ENCODE results near the gene TTC1.

GRCh38 chr5:159971514-159971913 lies 37.4 kb upstream of the TTC1 start:
- no peak for TF ChIP-seq CTCF (IDR thresholded peaks at IDR 0.05)
- TF ChIP-seq EP300 (IDR thresholded peaks at IDR 0.05), result no peak

Data from esophagus muscularis mucosa (tissue), 3 donors.